GM12878 (cell line): ENCODE measurements around the gene JAKMIP1. TPM values are rescaled to one million over a fixed set of nuclear protein-coding genes. Genes with fewer than 3 reads are reported as not detected.
A peak's percentile ranks its signal among the peaks of the same experiment; 100 is the strongest.

Source experiments
- ATAC-seq: fragments of 200-7000 bp; cut with Tn5 transposase; 3 replicates; pipeline ENCODE4 v1.9.1; 2020; ENCODE audit warnings: mild to moderate bottlenecking, moderate library complexity
- BruUV-seq: library from RNA; stranded (reverse); fragments of 400-500 nt; replicated peaks from 2 replicates; lab custom pipeline; 2021; lab: Mats Ljungman, UMichigan
- CTCF ChIA-PET: fragments of 300-600 bp; sonication (Branson Sonifier 250); formaldehyde crosslinking; extraction: SDS; loops from one replicate; lab custom pipeline; 2021; ENCODE audit warnings: inconsistent platforms; lab: Yijun Ruan, JAX
- POLR2A ChIA-PET: fragments of 350-600 bp; formaldehyde crosslinking; extraction: SDS; loops from one replicate; lab custom pipeline; 2021; ENCODE audit warnings: inconsistent platforms; lab: Charles Lee
- RAD21 ChIA-PET: fragments of 300-600 bp; sonication (Branson Sonifier 250); formaldehyde crosslinking; loops from one replicate; lab custom pipeline; 2023; ENCODE audit warnings: antibody characterized with exemption; ENCODE audit not compliant: unreplicated experiment; lab: Charles Lee
- SMC1A ChIA-PET: fragments of 300-600 bp; sonication (Branson Sonifier 250); formaldehyde crosslinking; loops from one replicate; lab custom pipeline; 2023; ENCODE audit not compliant: unreplicated experiment, uncharacterized antibody; lab: Charles Lee
- DNase-seq: peaks from one replicate; pipeline ENCODE4 v3.0.0-alpha.2; 2011; ENCODE audit warnings: low read depth, low spot score
- FAIRE-seq: peaks from 3 replicates; lab custom pipeline; 2011; peaks lifted over from hg19 to GRCh38; lab: Jason Lieb, UNC
- H2AFZ ChIP-seq: 2 replicates; pipeline ENCODE4 v1.6.0; 2011; ENCODE audit warnings: low read depth, low read length, control low read depth; ENCODE audit not compliant: control insufficient read depth
- H3K27ac ChIP-seq: 2 replicates; pipeline ENCODE4 v1.5.1; 2011; ENCODE audit warnings: control low read depth; ENCODE audit not compliant: control insufficient read depth, insufficient read depth
- H3K27me3 ChIP-seq, 2 experiments: replicated peaks in 1 of 2; 2 replicates each; pipeline versions ENCODE4 v1.6.0 to v1.6.1; 2011; ENCODE audit warnings: low read length in 1 of 2; ENCODE audit not compliant: control insufficient read depth in 2 of 2, insufficient read depth in 2 of 2
- H3K36me3 ChIP-seq, 2 experiments: 2 replicates each; pipeline ENCODE4 v1.5.1; 2011; ENCODE audit warnings: low read length in 1 of 2; ENCODE audit not compliant: control insufficient read depth in 2 of 2, insufficient read depth in 2 of 2
- H3K4me1 ChIP-seq: 2 replicates; pipeline ENCODE4 v1.6.1; 2011; ENCODE audit warnings: mild to moderate bottlenecking, low read length, moderate library complexity, mixed read lengths; ENCODE audit not compliant: control insufficient read depth, insufficient read depth
- H3K4me2 ChIP-seq: 2 replicates; pipeline ENCODE4 v1.6.0; 2011; ENCODE audit warnings: control low read depth; ENCODE audit not compliant: control insufficient read depth, insufficient read depth
- H3K4me3 ChIP-seq: fragments of 200-600 bp; sonication (generic); 2 replicates; pipeline ENCODE4 v1.5.1; 2016
- H3K79me2 ChIP-seq: 2 replicates; pipeline ENCODE4 v1.6.0; 2011; ENCODE audit warnings: low read length; ENCODE audit not compliant: control insufficient read depth, insufficient read depth
- H3K9ac ChIP-seq: 2 replicates; pipeline ENCODE4 v1.8.0; 2011; ENCODE audit warnings: low read length, control low read depth, mixed read lengths; ENCODE audit not compliant: control insufficient read depth, insufficient read depth
- H3K9me3 ChIP-seq: replicated peaks from 3 replicates; pipeline ENCODE4 v1.5.1; 2011; ENCODE audit warnings: mild to moderate bottlenecking, low read length; ENCODE audit not compliant: control insufficient read depth, insufficient read depth
- H4K20me1 ChIP-seq: 2 replicates; pipeline ENCODE4 v1.6.0; 2011; ENCODE audit not compliant: control insufficient read depth, insufficient read depth
- CREB1 ChIP-seq: IDR thresholded peaks from 2 replicates; pipeline ENCODE4 v1.6.1; 2012; ENCODE audit warnings: low read depth, mild to moderate bottlenecking, inconsistent platforms
- KAT2A ChIP-seq: conservative IDR thresholded peaks from 2 replicates; pipeline ENCODE4 v1.6.1; 2011; ENCODE audit warnings: low read depth, low read length; ENCODE audit not compliant: control insufficient read depth
- NFIC ChIP-seq: IDR thresholded peaks from 2 replicates; pipeline ENCODE4 v1.6.1; 2012; ENCODE audit warnings: low read depth, mild to moderate bottlenecking, inconsistent platforms, low read length, moderate library complexity
- RAD51 ChIP-seq: fragments of 450-650 bp; IDR thresholded peaks from 2 replicates; pipeline ENCODE4 v1.6.1; 2016; ENCODE audit warnings: moderate library complexity, mild to moderate bottlenecking, inconsistent platforms
- ZBED1 ChIP-seq: IDR thresholded peaks from 2 replicates; pipeline ENCODE4 v1.6.1; 2016; ENCODE audit warnings: borderline replicate concordance
- ZNF274 ChIP-seq: IDR thresholded peaks from one replicate; pipeline ENCODE4 v1.8.0; 2011; ENCODE audit not compliant: insufficient read length, insufficient read depth
- WGBS: methylation state at CpG from one replicate; pipeline ENCODE4 v1.1.6; 2016; ENCODE audit warnings: low lambda C conversion rate; ENCODE audit not compliant: insufficient replicate concordance, insufficient coverage; ENCODE audit errors: missing lambda C conversion rate; 5-methylcytosine and 5-hydroxymethylcytosine counted together
- in situ Hi-C: fragments of 300-500 bp; cut with MboI; formaldehyde crosslinking; loops from 9 replicates; pipeline ENCODE4 v1.14.3; 2018; ENCODE audit warnings: mixed read lengths
- intact Hi-C: fragments of 100-400 bp; cut with micrococcal nuclease; formaldehyde crosslinking; loops from one replicate; pipeline ENCODE4 v1.14.2; 2022; ENCODE audit not compliant: unreplicated experiment
- polyA plus RNA-seq, 11 experiments: library from polyadenylated mRNA; depleted of rRNA in 4 of 11; unstranded in 6 of 11; stranded (reverse) in 5 of 11; fragments of >200 nt; fragmentation: Nextera tagmentation in 4 of 11; fragmentation: Illumina TruSeq in 1 of 11; extraction: Ambion mirVana in 4 of 11; extraction: Trizol in 1 of 11; gene quantifications; 1 replicate in 1 of 11; 2 replicates in 10 of 11; pipeline versions ENCODE4 v1.2.1 to v1.2.3, GENCODE V29; 2011 to 2016; ENCODE audit warnings: inconsistent platforms in 2 of 11, missing spikeins in 2 of 11, low read depth in 1 of 11
- total RNA-seq, 4 experiments: library from RNA; depleted of rRNA in 3 of 4; stranded (reverse); fragments of >200 nt in 3 of 4; fragmentation: Illumina TruSeq in 1 of 4; extraction: Trizol in 1 of 4; gene quantifications; 2 replicates each; pipeline versions ENCODE4 v1.2.1 to v1.2.3, GENCODE V29; 2013 to 2021
- TF ChIP-seq, protein P1 (sequence below), 3 experiments: IDR thresholded peaks in 2 of 3; conservative IDR thresholded peaks in 1 of 3; 2 replicates each; pipeline ENCODE4 v1.5.1; 2011; ENCODE audit warnings: low read depth in 3 of 3, low read length in 3 of 3, mild to moderate bottlenecking in 3 of 3, control low read depth in 2 of 3, moderate library complexity in 2 of 3, inconsistent platforms in 1 of 3, mixed read lengths in 1 of 3; ENCODE audit not compliant: control insufficient read depth in 2 of 3, insufficient read depth in 1 of 3; ENCODE audit errors: extremely low read depth in 1 of 3
- TF ChIP-seq, protein P2 (sequence below): fragments of 450-650 bp; IDR thresholded peaks from 2 replicates; pipeline ENCODE4 v1.6.1; 2017; ENCODE audit warnings: low read depth, mild to moderate bottlenecking, moderate library complexity

The JAKMIP1 gene
- total and polyA plus RNA-seq, 10 of the 15 experiments (the other 5 are each of a cell fraction or from before 2014, with no cell fraction given) = 0.52 to 16.7 (median 12.3) TPM

DNA sequence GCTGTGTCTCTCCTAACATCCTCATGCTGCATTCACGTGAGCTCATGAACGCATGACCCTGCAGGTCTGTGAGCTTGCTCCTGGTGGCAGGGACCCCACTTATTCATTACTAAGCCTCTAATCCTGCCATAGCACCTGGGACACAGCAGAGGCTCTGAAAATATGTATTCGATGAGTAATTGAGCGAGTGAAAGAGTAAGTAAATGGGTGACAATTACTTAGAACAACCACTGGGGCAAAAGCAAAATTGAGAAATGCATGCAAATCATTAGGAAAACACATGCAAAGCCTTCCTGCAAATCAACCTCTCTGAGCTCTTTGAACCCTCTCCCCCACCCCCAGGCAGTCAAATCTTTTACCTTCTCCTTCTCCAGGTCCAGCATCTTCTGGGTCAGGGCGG is 158.5 kb downstream of the JAKMIP1 start:
- Histone ChIP-seq H3K36me3 (no peaks in the 10 kb centered on the region), H3K9ac (no peak overlapping the region), H2AFZ (no peak overlapping the region), H3K27ac (no peak overlapping the region), H3K9me3 (no peaks in the 10 kb centered on the region), H4K20me1 (no peaks in the 10 kb centered on the region), H3K4me3 (no peak overlapping the region), H3K4me1 (peaks cover 11% of the 10 kb centered on the region), H3K27me3 (no peaks in the 10 kb centered on the region; a peak in 2 of 4 replicates), H3K79me2 (no peaks in the 10 kb centered on the region), H3K4me2 (peak overlapping the region; percentile 19; the same call in 1 of the 2 replicates)
- CTCF ChIA-PET = no interaction called here
- ATAC-seq (peak; percentile 32; the same call in 1 of the 3 replicates), DNase-seq (no peak), FAIRE-seq (no peak)
- no TSS peak for BruUV-seq
- intact Hi-C loops (no loop called here), in situ Hi-C loops (no loop called here)
- RAD21 ChIA-PET = no interaction called here
- 9% methylated on average over 5 of the region's 5 CpGs for WGBS
- POLR2A ChIA-PET = no interaction called here
- SMC1A ChIA-PET = no interaction called here
- no peak for TF ChIP-seq KAT2A
- TF ChIP-seq CREB1 = no peak
- TF ChIP-seq, protein P1, sequence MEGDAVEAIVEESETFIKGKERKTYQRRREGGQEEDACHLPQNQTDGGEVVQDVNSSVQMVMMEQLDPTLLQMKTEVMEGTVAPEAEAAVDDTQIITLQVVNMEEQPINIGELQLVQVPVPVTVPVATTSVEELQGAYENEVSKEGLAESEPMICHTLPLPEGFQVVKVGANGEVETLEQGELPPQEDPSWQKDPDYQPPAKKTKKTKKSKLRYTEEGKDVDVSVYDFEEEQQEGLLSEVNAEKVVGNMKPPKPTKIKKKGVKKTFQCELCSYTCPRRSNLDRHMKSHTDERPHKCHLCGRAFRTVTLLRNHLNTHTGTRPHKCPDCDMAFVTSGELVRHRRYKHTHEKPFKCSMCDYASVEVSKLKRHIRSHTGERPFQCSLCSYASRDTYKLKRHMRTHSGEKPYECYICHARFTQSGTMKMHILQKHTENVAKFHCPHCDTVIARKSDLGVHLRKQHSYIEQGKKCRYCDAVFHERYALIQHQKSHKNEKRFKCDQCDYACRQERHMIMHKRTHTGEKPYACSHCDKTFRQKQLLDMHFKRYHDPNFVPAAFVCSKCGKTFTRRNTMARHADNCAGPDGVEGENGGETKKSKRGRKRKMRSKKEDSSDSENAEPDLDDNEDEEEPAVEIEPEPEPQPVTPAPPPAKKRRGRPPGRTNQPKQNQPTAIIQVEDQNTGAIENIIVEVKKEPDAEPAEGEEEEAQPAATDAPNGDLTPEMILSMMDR (IDR thresholded peaks at IDR 0.05 in 2 of 3, conservative IDR thresholded peaks at IDR 0.05 in 1 of 3; ENCODE audit: control insufficient read depth in 2 of 3, extremely low read depth in 1 of 3, insufficient read depth in 1 of 3, low read depth in 3 of 3, low read length in 3 of 3) = peak in 1 of 3 experiments; percentile 13; a peak in 1 of 6 replicates
- TF ChIP-seq NFIC = no peak
- TF ChIP-seq ZNF274 = no peak
- no peak for TF ChIP-seq RAD51
- TF ChIP-seq ZBED1 = no peak
- TF ChIP-seq, protein P2, sequence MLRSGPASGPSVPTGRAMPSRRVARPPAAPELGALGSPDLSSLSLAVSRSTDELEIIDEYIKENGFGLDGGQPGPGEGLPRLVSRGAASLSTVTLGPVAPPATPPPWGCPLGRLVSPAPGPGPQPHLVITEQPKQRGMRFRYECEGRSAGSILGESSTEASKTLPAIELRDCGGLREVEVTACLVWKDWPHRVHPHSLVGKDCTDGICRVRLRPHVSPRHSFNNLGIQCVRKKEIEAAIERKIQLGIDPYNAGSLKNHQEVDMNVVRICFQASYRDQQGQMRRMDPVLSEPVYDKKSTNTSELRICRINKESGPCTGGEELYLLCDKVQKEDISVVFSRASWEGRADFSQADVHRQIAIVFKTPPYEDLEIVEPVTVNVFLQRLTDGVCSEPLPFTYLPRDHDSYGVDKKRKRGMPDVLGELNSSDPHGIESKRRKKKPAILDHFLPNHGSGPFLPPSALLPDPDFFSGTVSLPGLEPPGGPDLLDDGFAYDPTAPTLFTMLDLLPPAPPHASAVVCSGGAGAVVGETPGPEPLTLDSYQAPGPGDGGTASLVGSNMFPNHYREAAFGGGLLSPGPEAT = no peak
